Measurements from ENCODE around the gene TMEM132C.

The TMEM132C gene

DNA sequence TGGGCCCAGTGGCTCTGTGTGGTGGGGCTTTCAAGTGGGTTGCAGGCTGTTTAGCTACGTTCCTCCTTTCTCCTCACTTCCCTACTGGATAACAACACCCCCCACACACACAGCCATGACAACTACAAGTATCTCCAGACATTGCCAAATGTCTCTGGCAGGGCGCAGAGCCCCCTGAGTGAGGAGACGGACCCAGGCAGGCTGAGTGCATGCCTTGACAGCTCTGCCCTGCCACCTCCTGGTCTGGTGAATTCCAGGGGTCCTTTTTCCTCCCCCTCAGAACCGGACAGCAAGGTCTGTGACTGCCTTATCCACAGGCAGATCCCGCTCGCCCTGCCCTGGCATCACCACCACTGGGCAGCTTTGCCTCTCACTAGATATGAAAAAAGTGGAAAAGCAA, 276.5 kb downstream of the TMEM132C start:
- TF ChIP-seq EZH2phosphoT487 (IDR thresholded peaks at IDR 0.05; ENCODE audit: low read length) (no peak), EZH2 (optimal IDR thresholded peaks at IDR 0.05; ENCODE audit: low read depth, low read length) (no peak)
- TF ChIP-seq, protein P1, sequence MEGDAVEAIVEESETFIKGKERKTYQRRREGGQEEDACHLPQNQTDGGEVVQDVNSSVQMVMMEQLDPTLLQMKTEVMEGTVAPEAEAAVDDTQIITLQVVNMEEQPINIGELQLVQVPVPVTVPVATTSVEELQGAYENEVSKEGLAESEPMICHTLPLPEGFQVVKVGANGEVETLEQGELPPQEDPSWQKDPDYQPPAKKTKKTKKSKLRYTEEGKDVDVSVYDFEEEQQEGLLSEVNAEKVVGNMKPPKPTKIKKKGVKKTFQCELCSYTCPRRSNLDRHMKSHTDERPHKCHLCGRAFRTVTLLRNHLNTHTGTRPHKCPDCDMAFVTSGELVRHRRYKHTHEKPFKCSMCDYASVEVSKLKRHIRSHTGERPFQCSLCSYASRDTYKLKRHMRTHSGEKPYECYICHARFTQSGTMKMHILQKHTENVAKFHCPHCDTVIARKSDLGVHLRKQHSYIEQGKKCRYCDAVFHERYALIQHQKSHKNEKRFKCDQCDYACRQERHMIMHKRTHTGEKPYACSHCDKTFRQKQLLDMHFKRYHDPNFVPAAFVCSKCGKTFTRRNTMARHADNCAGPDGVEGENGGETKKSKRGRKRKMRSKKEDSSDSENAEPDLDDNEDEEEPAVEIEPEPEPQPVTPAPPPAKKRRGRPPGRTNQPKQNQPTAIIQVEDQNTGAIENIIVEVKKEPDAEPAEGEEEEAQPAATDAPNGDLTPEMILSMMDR (IDR thresholded peaks at IDR 0.05; ENCODE audit: low read length): no peak
- Histone ChIP-seq H3K4me2 (ENCODE audit: low read depth, low read length) (peak overlapping the region; percentile 57; the same call in 1 of the 2 replicates), H2AFZ (ENCODE audit: low read length) (peak overlapping the region; percentile 27; the same call in 1 of the 2 replicates), H3K9ac (ENCODE audit: low read length) (peak overlapping the region; percentile 37; the same call in 1 of the 2 replicates), H3K4me3 (ENCODE audit: low read length) (peak overlapping the region; percentile 37; the same call in 1 of the 2 replicates), H4K20me1 (ENCODE audit: insufficient read depth, low read length) (no peaks in the 10 kb centered on the region), H3K9me3 (replicated peaks; ENCODE audit: insufficient read depth, low read length) (no peaks in the 10 kb centered on the region), H3F3A (ENCODE audit: insufficient read depth, low read length) (no peaks in the 10 kb centered on the region), H3K27ac (ENCODE audit: low read length) (peak overlapping the region; percentile 18; the same call in 1 of the 2 replicates), H3K4me1 (ENCODE audit: low read length) (no peaks in the 10 kb centered on the region), H3K27me3 (replicated peaks; ENCODE audit: insufficient read depth, low read length) (no peaks in the 10 kb centered on the region), H3K36me3 (replicated peaks; ENCODE audit: insufficient read depth, low read length) (no peaks in the 10 kb centered on the region), H3K9me2 (replicated peaks; ENCODE audit: insufficient read depth, low read length) (no peaks in the 10 kb centered on the region), H3K79me2 (ENCODE audit: low read length) (no peaks in the 10 kb centered on the region)
- DNase-seq: no peak

DNA sequence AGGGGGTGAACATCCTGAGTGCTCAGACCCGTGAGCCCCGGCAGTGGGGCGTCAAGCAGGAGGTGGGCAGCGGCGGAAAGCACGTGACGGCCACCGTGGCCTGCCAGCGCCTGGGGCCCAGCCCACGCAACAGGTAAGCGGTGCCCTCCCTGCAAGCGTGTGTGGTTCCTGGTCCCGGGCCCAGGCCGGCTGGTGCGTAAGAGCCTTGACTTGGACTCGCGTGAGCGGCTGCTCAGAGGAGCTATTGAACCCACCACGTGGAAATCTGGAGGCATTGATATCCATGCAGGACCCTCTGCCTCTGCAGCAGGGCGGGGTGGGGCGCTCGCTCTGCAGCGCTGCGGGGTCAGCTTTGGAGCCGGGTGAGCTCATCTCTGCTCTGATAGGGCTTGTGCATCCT, 277.0 kb downstream of the TMEM132C start:
- Histone ChIP-seq H3K9ac (ENCODE audit: low read length) (no peak overlapping the region), H3K9me2 (replicated peaks; ENCODE audit: insufficient read depth, low read length) (no peaks in the 10 kb centered on the region), H3K9me3 (replicated peaks; ENCODE audit: insufficient read depth, low read length) (no peaks in the 10 kb centered on the region), H3K79me2 (ENCODE audit: low read length) (no peaks in the 10 kb centered on the region), H3K4me3 (ENCODE audit: low read length) (no peak overlapping the region), H3K36me3 (replicated peaks; ENCODE audit: insufficient read depth, low read length) (no peaks in the 10 kb centered on the region), H3K27ac (ENCODE audit: low read length) (no peak overlapping the region), H3K4me2 (ENCODE audit: low read depth, low read length) (peak overlapping the region; percentile 57; the same call in 1 of the 2 replicates), H3K27me3 (replicated peaks; ENCODE audit: insufficient read depth, low read length) (no peaks in the 10 kb centered on the region), H3F3A (ENCODE audit: insufficient read depth, low read length) (no peaks in the 10 kb centered on the region), H3K4me1 (ENCODE audit: low read length) (no peaks in the 10 kb centered on the region), H4K20me1 (ENCODE audit: insufficient read depth, low read length) (no peaks in the 10 kb centered on the region), H2AFZ (ENCODE audit: low read length) (0 out of 2 replicates have a peak overlapping the region, but pooled peaks have one; percentile 27)
- TF ChIP-seq, protein P1 (IDR thresholded peaks at IDR 0.05; ENCODE audit: low read length): no peak
- TF ChIP-seq EZH2 (optimal IDR thresholded peaks at IDR 0.05; ENCODE audit: low read depth, low read length) (no peak), EZH2phosphoT487 (IDR thresholded peaks at IDR 0.05; ENCODE audit: low read length) (no peak)
- DNase-seq: no peak

DNA sequence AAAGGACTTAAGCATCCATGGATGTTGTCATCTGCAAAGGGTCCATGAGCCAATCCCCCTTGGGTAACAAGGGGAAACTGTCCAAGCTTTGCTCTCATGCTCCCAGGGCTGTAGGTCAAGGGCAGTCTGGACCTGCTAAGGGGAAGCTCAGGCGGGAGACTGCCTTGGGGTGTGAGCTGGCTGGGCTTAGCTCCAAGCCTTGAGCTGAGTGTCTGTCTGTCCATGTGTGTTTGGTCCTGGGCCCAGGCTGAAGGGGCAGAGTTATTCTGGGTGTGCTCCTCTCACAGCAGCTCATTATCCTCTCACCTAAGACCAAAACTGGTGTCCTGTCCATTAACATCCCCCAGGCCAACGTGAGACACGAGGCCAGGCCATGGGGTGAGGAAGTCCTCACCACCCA, 282.0 kb downstream of the TMEM132C start:
- H4K20me1 ChIP-seq (ENCODE audit: insufficient read depth, low read length): no peaks in the 10 kb centered on the region
- H3K4me2 ChIP-seq (ENCODE audit: low read depth, low read length): no peak overlapping the region
- no peaks in the 10 kb centered on the region for H3K9me3 ChIP-seq (replicated peaks; ENCODE audit: insufficient read depth, low read length)
- no peaks in the 10 kb centered on the region for H3K36me3 ChIP-seq (replicated peaks; ENCODE audit: insufficient read depth, low read length)
- H3K4me1 ChIP-seq (ENCODE audit: low read length): no peaks in the 10 kb centered on the region
- no peaks in the 10 kb centered on the region for H3F3A ChIP-seq (ENCODE audit: insufficient read depth, low read length)
- H3K4me3 ChIP-seq (ENCODE audit: low read length): no peak overlapping the region
- H3K9me2 ChIP-seq (replicated peaks; ENCODE audit: insufficient read depth, low read length): no peaks in the 10 kb centered on the region
- H3K27ac ChIP-seq (ENCODE audit: low read length): no peak overlapping the region
- no peaks in the 10 kb centered on the region for H3K27me3 ChIP-seq (replicated peaks; ENCODE audit: insufficient read depth, low read length)
- no peak for DNase-seq
- H2AFZ ChIP-seq (ENCODE audit: low read length): no peak overlapping the region
- TF ChIP-seq, protein P1 (IDR thresholded peaks at IDR 0.05; ENCODE audit: low read length): no peak
- no peak for TF ChIP-seq EZH2phosphoT487 (IDR thresholded peaks at IDR 0.05; ENCODE audit: low read length)
- TF ChIP-seq EZH2 (optimal IDR thresholded peaks at IDR 0.05; ENCODE audit: low read depth, low read length): no peak
- H3K9ac ChIP-seq (ENCODE audit: low read length): no peak overlapping the region
- no peaks in the 10 kb centered on the region for H3K79me2 ChIP-seq (ENCODE audit: low read length)

Measured in MM.1S (cell line).